DND-41 (cell line): ENCODE results near the gene F8.

Source experiments
- ATAC-seq: fragments of 200-7000 bp; cut with Tn5 transposase; 3 replicates; pipeline ENCODE4 v1.9.1; 2021; ENCODE audit warnings: low read depth; ENCODE audit not compliant: insufficient read depth
- DNase-seq: peaks from one replicate; pipeline ENCODE4 v3.0.0-alpha.2; 2020
- H2AFZ ChIP-seq: 2 replicates; pipeline ENCODE4 v1.6.0; 2012; ENCODE audit warnings: low read depth, low read length
- H3K27ac ChIP-seq: 2 replicates; pipeline ENCODE4 v1.5.1; 2012; ENCODE audit warnings: low read length, inconsistent platforms
- H3K27me3 ChIP-seq: fragments of 200-600 bp; sonication (generic); 2 replicates; pipeline ENCODE4 v1.6.0; 2012; ENCODE audit warnings: low read length, mild to moderate bottlenecking, inconsistent platforms; ENCODE audit not compliant: insufficient read depth, poor library complexity
- H3K36me3 ChIP-seq: 2 replicates; pipeline ENCODE4 v1.5.1; 2012; ENCODE audit warnings: low read length, inconsistent platforms; ENCODE audit not compliant: insufficient read depth
- H3K4me1 ChIP-seq: 2 replicates; pipeline ENCODE4 v1.5.1; 2012; ENCODE audit warnings: mild to moderate bottlenecking, low read length; ENCODE audit not compliant: insufficient read depth
- H3K4me2 ChIP-seq: 2 replicates; pipeline ENCODE4 v1.6.0; 2012; ENCODE audit warnings: mild to moderate bottlenecking, moderate library complexity, low read length, inconsistent platforms; ENCODE audit not compliant: insufficient read depth
- H3K4me3 ChIP-seq, 2 experiments: fragments of 200-600 bp in 1 of 2; shearing (Covaris generic) in 1 of 2; 2 replicates each; pipeline ENCODE4 v1.5.1; 2012 to 2016; ENCODE audit warnings: inconsistent platforms in 2 of 2, low read length in 2 of 2, mild to moderate bottlenecking in 2 of 2, low read depth in 1 of 2, moderate library complexity in 1 of 2
- H3K79me2 ChIP-seq: 2 replicates; pipeline ENCODE4 v1.6.0; 2012; ENCODE audit warnings: low read length, inconsistent platforms; ENCODE audit not compliant: insufficient read depth
- H3K9ac ChIP-seq: 2 replicates; pipeline ENCODE4 v1.6.0; 2012; ENCODE audit warnings: low read depth, mild to moderate bottlenecking, inconsistent platforms, low read length, moderate library complexity
- H3K9me3 ChIP-seq: 2 replicates; pipeline ENCODE4 v1.5.1; 2012; ENCODE audit warnings: low read length, moderate library complexity, mild to moderate bottlenecking, inconsistent platforms; ENCODE audit not compliant: insufficient read depth, severe bottlenecking
- H4K20me1 ChIP-seq: 2 replicates; pipeline ENCODE4 v1.6.0; 2012; ENCODE audit warnings: low read length; ENCODE audit not compliant: insufficient read depth
- EZH2 ChIP-seq: IDR thresholded peaks from 3 replicates; pipeline ENCODE4 v1.6.1; 2012; ENCODE audit warnings: borderline replicate concordance, low read depth, mild to moderate bottlenecking, moderate library complexity, low read length, inconsistent platforms; ENCODE audit not compliant: severe bottlenecking
- TF ChIP-seq, protein P1 (sequence below): IDR thresholded peaks from 2 replicates; pipeline ENCODE4 v1.5.1; 2012; ENCODE audit warnings: borderline replicate concordance, low read length, moderate library complexity, mild to moderate bottlenecking; ENCODE audit not compliant: poor library complexity, severe bottlenecking; ENCODE audit errors: extremely low read depth

F8 gene

DNA sequence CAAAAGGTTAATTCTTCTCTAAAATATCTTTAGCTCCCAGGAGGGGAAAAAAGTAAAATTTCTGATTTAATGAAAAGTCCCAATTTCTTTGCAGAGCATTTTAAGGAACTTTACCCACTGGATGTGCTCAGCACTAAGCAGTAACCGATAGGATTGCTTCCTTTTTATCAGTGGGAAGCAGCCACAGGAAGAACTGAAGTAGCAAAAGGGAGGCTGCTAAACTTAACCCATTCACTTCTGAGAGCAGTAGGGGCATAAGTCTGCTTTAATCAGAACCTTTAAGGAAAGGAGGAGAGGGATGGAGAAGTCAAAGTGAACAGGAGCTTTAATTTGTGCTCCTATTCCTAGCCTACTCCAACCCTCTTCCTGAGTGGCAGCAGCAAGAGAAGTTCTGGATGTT, at the start of gene F8:
Gene F8 (minus strand): TSS at position 139 of the 400 bp plus-strand sequence. CDS start 171 bp downstream, outside the sequence.
- H3K36me3 ChIP-seq = no peaks in the 10 kb centered on the region; the same call in 1 of the 2 replicates
- H3K27ac ChIP-seq = no peak within 1 kb of the TSS
- TF ChIP-seq EZH2 = no peak
- TF ChIP-seq, protein P1, sequence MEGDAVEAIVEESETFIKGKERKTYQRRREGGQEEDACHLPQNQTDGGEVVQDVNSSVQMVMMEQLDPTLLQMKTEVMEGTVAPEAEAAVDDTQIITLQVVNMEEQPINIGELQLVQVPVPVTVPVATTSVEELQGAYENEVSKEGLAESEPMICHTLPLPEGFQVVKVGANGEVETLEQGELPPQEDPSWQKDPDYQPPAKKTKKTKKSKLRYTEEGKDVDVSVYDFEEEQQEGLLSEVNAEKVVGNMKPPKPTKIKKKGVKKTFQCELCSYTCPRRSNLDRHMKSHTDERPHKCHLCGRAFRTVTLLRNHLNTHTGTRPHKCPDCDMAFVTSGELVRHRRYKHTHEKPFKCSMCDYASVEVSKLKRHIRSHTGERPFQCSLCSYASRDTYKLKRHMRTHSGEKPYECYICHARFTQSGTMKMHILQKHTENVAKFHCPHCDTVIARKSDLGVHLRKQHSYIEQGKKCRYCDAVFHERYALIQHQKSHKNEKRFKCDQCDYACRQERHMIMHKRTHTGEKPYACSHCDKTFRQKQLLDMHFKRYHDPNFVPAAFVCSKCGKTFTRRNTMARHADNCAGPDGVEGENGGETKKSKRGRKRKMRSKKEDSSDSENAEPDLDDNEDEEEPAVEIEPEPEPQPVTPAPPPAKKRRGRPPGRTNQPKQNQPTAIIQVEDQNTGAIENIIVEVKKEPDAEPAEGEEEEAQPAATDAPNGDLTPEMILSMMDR = no peak
- no peak within 1 kb of the TSS for H2AFZ ChIP-seq
- peaks cover 6% of the 10 kb centered on the region; the same call in 1 of the 2 replicates for H3K4me1 ChIP-seq
- peaks cover 6% of the 10 kb centered on the region for H3K79me2 ChIP-seq
- H3K4me3 ChIP-seq = no peak within 1 kb of the TSS
- no peak within 1 kb of the TSS for H3K9ac ChIP-seq
- H3K9me3 ChIP-seq = no peaks in the 10 kb centered on the region
- no peaks in the 10 kb centered on the region for H3K27me3 ChIP-seq
- no peak within 1 kb of the TSS for H3K4me2 ChIP-seq
- DNase-seq = no peak
- no peak for ATAC-seq
- H4K20me1 ChIP-seq = no peaks in the 10 kb centered on the region

DNA sequence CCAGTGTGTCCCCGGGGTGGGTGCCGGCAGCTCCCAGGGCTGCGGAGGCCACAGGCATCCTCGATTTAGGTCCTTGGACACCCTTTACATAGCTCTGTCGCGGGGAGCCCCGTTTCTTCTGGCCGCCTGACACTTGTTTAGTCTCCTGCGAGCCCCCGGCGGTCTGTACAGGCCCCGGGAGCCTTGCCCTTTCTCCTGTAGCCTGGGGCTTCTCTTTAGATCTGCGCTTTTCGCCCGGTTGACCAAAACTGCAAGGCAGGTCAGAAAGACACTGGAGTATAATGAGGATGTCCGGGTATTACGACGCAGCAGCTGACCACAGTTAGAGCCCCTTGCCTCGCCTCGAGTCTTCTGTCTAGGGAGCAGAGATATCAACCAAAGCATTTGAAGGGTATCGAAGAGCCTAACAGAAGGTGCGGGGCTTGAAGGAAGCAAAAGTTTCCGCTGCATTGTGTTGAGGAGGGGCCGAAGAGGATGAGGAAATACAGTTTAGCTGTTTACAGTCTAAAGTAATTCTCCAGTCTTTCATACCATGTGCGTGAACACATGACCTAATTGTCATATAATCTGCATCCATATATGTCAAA, 49.3 kb upstream of the F8 start:
- Histone ChIP-seq H3K9me3 (no peaks in the 10 kb centered on the region), H3K79me2 (peaks cover 55% of the 10 kb centered on the region), H3K4me2 (peak overlapping the region; percentile 79), H3K4me3 (peak overlapping the region; percentile 63 to 83; a peak in 3 of 4 replicates), H4K20me1 (no peaks in the 10 kb centered on the region), H3K4me1 (peaks cover 54% of the 10 kb centered on the region), H3K36me3 (peaks cover 30% of the 10 kb centered on the region), H3K27me3 (no peaks in the 10 kb centered on the region), H3K9ac (peak overlapping the region; percentile 69), H3K27ac (peak overlapping the region; percentile 94), H2AFZ (peak overlapping the region; percentile 67)
- peak; percentile 20; the same call in 1 of the 3 replicates for ATAC-seq
- peak; percentile 13 for DNase-seq
- no peak for TF ChIP-seq EZH2
- TF ChIP-seq, protein P1 = no peak

DNA sequence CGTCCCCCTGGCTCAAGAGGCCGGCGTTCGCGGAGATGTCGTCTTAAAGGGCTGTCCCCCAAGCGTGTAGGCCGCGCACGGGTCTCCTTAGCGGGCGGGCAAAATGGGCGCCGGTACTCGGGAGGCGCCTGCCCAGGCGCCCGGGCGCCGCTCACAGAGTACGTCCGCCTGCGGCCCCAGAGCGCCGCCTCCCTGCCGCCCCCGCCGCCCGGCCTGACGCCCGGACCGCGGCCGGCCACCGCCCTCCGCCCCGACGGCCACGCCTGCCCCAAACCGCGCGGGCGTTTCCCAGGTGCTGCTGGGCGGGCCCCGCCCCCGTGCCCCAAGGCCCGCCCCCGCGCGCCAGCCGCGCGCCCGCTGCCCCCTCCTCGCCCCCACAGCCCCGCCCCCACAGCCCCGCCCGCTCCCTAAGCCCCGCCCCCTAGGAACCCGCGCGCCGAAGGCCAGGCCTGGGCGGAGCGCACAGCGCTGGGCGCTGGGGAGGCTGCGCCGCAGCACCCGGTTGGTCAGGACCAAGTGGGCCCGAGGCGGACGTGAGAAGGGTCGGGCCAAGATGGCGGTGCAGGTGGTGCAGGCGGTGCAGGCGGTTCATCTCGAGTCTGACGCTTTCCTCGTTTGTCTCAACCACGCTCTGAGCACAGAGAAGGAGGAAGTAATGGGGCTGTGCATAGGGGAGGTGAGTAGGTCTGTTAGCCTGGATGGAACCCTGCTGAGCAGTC, 48.6 kb upstream of the F8 start, which contains the start of the genes BRCC3, CMC4 and MTCP1:
Gene BRCC3 (plus strand): TSS at position 534 of the 719 bp plus-strand sequence. CDS start 20 bp downstream, at position 554.
Gene CMC4 (minus strand): TSS at position 162 of the 719 bp plus-strand sequence. CDS start 7,113 bp downstream, outside the sequence.
Gene MTCP1 (minus strand): TSS at position 162 of the 719 bp plus-strand sequence. CDS start 5,126 bp downstream, outside the sequence.
- peaks cover 25% of the 10 kb centered on the region for H3K36me3 ChIP-seq
- H3K27me3 ChIP-seq = no peaks in the 10 kb centered on the region
- peak within 1 kb of the TSS; percentile 78 for H2AFZ ChIP-seq
- DNase-seq = peak; percentile 83
- peak; percentile 93 for ATAC-seq
- peaks cover 55% of the 10 kb centered on the region for H3K79me2 ChIP-seq
- peak within 1 kb of the TSS; percentile 69 for H3K9ac ChIP-seq
- peak within 1 kb of the TSS; percentile 81 to 83; a peak in 3 of 4 replicates for H3K4me3 ChIP-seq
- peak within 1 kb of the TSS; percentile 94 for H3K27ac ChIP-seq
- no peaks in the 10 kb centered on the region for H4K20me1 ChIP-seq
- no peaks in the 10 kb centered on the region for H3K9me3 ChIP-seq
- no peak for TF ChIP-seq EZH2
- TF ChIP-seq, protein P1 = no peak
- H3K4me1 ChIP-seq = peaks cover 54% of the 10 kb centered on the region
- H3K4me2 ChIP-seq = peak within 1 kb of the TSS; percentile 94
